HepG2 (cell line): ENCODE data around the gene GNAI2. TPM values are rescaled to one million over a fixed set of nuclear protein-coding genes. Genes with fewer than 3 reads are reported as not detected.
A peak's percentile ranks its signal among the peaks of the same experiment; 100 is the strongest.

Experiments
- AGO1 ChIP-seq: fragments of 200-400 bp; formaldehyde crosslinking; IDR thresholded peaks from 2 replicates; pipeline ENCODE4 v1.6.1; 2017; ENCODE audit warnings: mild to moderate bottlenecking, low read depth, low read length, moderate library complexity; ENCODE audit not compliant: poor library complexity, severe bottlenecking
- CBX5 ChIP-seq: sonication (generic); formaldehyde crosslinking; IDR thresholded peaks from 2 replicates; pipeline ENCODE4 v1.4.0; 2020; ENCODE audit warnings: missing genetic modification reagents, borderline replicate concordance
- CEBPG ChIP-seq: IDR thresholded peaks from 2 replicates; pipeline ENCODE4 v1.6.1; 2016
- FOXC1 ChIP-seq: sonication (generic); formaldehyde crosslinking; IDR thresholded peaks from 2 replicates; pipeline ENCODE4 v1.8.0; 2022; ENCODE audit warnings: mild to moderate bottlenecking, missing genetic modification reagents, borderline replicate concordance
- GFI1 ChIP-seq: sonication (generic); formaldehyde crosslinking; IDR thresholded peaks from 2 replicates; pipeline ENCODE4 v1.5.0; 2020; ENCODE audit warnings: missing genetic modification reagents, mild to moderate bottlenecking, borderline replicate concordance
- GZF1 ChIP-seq: sonication (generic); formaldehyde crosslinking; IDR thresholded peaks from 2 replicates; pipeline ENCODE4 v1.5.1; 2020; ENCODE audit warnings: mild to moderate bottlenecking, missing genetic modification reagents
- HNRNPK ChIP-seq: fragments of 200-400 bp; formaldehyde crosslinking; IDR thresholded peaks from 2 replicates; pipeline ENCODE4 v1.6.1; 2018; ENCODE audit warnings: low read length, low read depth, moderate library complexity, mild to moderate bottlenecking; ENCODE audit not compliant: poor library complexity, severe bottlenecking
- KAT8 ChIP-seq: IDR thresholded peaks from 2 replicates; pipeline ENCODE4 v1.6.1; 2016; ENCODE audit warnings: missing genetic modification reagents, missing compliant biosample characterization
- SETDB1 ChIP-seq: sonication (generic); formaldehyde crosslinking; IDR thresholded peaks from 2 replicates; pipeline ENCODE4 v1.5.1; 2020; ENCODE audit warnings: missing genetic modification reagents, mild to moderate bottlenecking, borderline replicate concordance
- SMC3 ChIP-seq: IDR thresholded peaks from 2 replicates; pipeline ENCODE4 v1.6.1; 2011; ENCODE audit warnings: low read length, improper control_type of control experiment
- U2AF1 ChIP-seq: fragments of 200-400 bp; formaldehyde crosslinking; optimal IDR thresholded peaks from 2 replicates; pipeline ENCODE3; 2017; ENCODE audit warnings: mild to moderate bottlenecking, low read depth, low read length
- ZNF430 ChIP-seq: sonication (generic); formaldehyde crosslinking; IDR thresholded peaks from 2 replicates; pipeline ENCODE4 v1.9.0; 2021; ENCODE audit warnings: mild to moderate bottlenecking, missing genetic modification reagents
- ZNF674 ChIP-seq: sonication (generic); formaldehyde crosslinking; IDR thresholded peaks from 2 replicates; pipeline ENCODE4 v1.5.0; 2020; ENCODE audit warnings: low read depth, mild to moderate bottlenecking, missing genetic modification reagents
- ZNF724P ChIP-seq: sonication (generic); formaldehyde crosslinking; IDR thresholded peaks from 2 replicates; pipeline ENCODE4 v1.8.0; 2022; ENCODE audit warnings: missing genetic modification reagents, borderline replicate concordance
- ZNF772 ChIP-seq: sonication (generic); formaldehyde crosslinking; IDR thresholded peaks from 2 replicates; pipeline ENCODE4 v1.5.0; 2020; ENCODE audit warnings: mild to moderate bottlenecking, missing genetic modification reagents
- ZNF816 ChIP-seq: sonication (generic); formaldehyde crosslinking; IDR thresholded peaks from 2 replicates; pipeline ENCODE4 v1.8.0; 2022; ENCODE audit warnings: missing genetic modification reagents, mild to moderate bottlenecking, borderline replicate concordance
- polyA plus RNA-seq, 8 experiments: library from polyadenylated mRNA; depleted of rRNA in 3 of 8; stranded (reverse) in 7 of 8; unstranded in 1 of 8; fragments of >200 nt; fragmentation: Illumina TruSeq in 4 of 8; extraction: Trizol in 4 of 8; gene quantifications; 2 replicates each; pipeline versions ENCODE4 v1.2.1 to v1.2.3, GENCODE V29; 2011 to 2016; ENCODE audit warnings: low read depth in 4 of 8, missing spikeins in 1 of 8, mixed read lengths in 1 of 8; ENCODE audit not compliant: insufficient read depth in 1 of 8
- total RNA-seq, 5 experiments: library from RNA; depleted of rRNA; stranded (reverse); fragments of >200 nt; fragmentation: Illumina TruSeq; extraction: Trizol; gene quantifications; 2 replicates each; pipeline ENCODE4 v1.2.3, GENCODE V29; 2016; ENCODE audit warnings: low read depth in 1 of 5
- TF ChIP-seq, protein P1 (sequence below), 2 experiments: fragments of 450-650 bp in 1 of 2; sonication (generic) in 1 of 2; formaldehyde crosslinking; IDR thresholded peaks; 2 replicates each; pipeline versions ENCODE4 v1.5.0 to v1.8.0; 2020 to 2022; ENCODE audit warnings: mild to moderate bottlenecking in 1 of 2, missing genetic modification reagents in 1 of 2
- TF ChIP-seq, protein P2 (sequence below), 2 experiments: sonication (generic) in 1 of 2; formaldehyde crosslinking in 1 of 2; IDR thresholded peaks; 2 replicates each; pipeline versions ENCODE4 v1.6.1 to v1.9.0; 2014 to 2022; ENCODE audit warnings: antibody characterized with exemption in 1 of 2, borderline replicate concordance in 1 of 2, inconsistent platforms in 1 of 2, low read depth in 1 of 2, missing genetic modification reagents in 1 of 2
- TF ChIP-seq, protein P3 (sequence below): sonication (generic); formaldehyde crosslinking; IDR thresholded peaks from 2 replicates; pipeline ENCODE4 v1.5.0; 2020; ENCODE audit warnings: mild to moderate bottlenecking, missing genetic modification reagents, borderline replicate concordance

The GNAI2 gene
- total and polyA plus RNA-seq, 2 of the 13 experiments (the other 11 are each of a cell fraction or from before 2014, with no cell fraction given): 51.1 to 66.2 TPM

DNA sequence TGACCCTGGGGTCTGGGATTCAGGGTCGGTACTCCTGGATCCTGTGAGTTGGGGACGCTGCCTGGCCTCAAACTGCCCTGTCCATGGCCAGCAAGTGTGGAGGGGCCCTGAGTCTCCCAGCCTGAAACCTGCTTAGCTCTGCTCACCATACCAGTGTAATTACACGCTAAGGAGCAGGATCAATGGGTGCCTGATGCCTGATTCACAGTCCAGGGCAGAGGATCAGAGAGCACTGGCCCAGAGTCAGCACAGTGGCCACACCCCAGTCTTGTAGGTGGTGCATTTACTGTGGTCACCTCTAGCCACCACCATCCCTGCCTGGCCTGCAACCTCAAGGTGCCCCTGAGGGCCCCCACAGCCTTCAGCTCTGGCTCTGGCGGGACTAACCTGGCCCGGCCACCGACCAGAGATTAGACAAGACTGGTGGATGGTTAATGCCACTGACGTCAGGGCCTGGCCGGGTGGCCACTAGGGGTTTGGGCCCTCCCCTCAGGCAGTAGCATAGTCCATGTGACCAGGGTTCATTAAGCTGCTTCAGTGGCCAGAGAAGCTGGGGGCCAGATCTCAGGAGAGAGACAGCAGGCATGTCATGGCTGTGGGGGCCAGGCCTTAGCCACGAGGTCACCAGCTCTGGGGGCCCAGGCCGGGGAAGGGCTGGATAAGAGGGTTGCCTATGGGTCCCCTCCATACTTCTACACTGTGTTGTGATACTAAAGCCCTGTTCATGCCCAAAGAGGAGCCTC is 34.3 kb upstream of the GNAI2 start (continued):
- TF ChIP-seq AGO1 (no peak), KAT8 (CRISPR knock-in tag) (peak; percentile 37; the same call in 1 of the 2 replicates), SMC3 (no peak; the same call in 1 of the 2 replicates), GFI1 (CRISPR knock-in tag) (no peak), ZNF430 (no peak), ZNF816 (CRISPR knock-in tag) (no peak), ZNF724P (CRISPR knock-in tag) (no peak), ZNF674 (CRISPR knock-in tag) (no peak), CEBPG (CRISPR knock-in tag) (no peak), FOXC1 (CRISPR knock-in tag) (no peak), CBX5 (CRISPR knock-in tag) (no peak; the same call in 1 of the 2 replicates), U2AF1 (no peak), ZNF772 (CRISPR knock-in tag) (peak; percentile 75; the same call in 1 of the 2 replicates), HNRNPK (no peak), GZF1 (CRISPR knock-in tag) (no peak), SETDB1 (CRISPR knock-in tag) (no peak)
- TF ChIP-seq, protein P1, sequence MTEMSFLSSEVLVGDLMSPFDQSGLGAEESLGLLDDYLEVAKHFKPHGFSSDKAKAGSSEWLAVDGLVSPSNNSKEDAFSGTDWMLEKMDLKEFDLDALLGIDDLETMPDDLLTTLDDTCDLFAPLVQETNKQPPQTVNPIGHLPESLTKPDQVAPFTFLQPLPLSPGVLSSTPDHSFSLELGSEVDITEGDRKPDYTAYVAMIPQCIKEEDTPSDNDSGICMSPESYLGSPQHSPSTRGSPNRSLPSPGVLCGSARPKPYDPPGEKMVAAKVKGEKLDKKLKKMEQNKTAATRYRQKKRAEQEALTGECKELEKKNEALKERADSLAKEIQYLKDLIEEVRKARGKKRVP (CRISPR knock-in tag; IDR thresholded peaks at IDR 0.05): no peak
- TF ChIP-seq, protein P2, sequence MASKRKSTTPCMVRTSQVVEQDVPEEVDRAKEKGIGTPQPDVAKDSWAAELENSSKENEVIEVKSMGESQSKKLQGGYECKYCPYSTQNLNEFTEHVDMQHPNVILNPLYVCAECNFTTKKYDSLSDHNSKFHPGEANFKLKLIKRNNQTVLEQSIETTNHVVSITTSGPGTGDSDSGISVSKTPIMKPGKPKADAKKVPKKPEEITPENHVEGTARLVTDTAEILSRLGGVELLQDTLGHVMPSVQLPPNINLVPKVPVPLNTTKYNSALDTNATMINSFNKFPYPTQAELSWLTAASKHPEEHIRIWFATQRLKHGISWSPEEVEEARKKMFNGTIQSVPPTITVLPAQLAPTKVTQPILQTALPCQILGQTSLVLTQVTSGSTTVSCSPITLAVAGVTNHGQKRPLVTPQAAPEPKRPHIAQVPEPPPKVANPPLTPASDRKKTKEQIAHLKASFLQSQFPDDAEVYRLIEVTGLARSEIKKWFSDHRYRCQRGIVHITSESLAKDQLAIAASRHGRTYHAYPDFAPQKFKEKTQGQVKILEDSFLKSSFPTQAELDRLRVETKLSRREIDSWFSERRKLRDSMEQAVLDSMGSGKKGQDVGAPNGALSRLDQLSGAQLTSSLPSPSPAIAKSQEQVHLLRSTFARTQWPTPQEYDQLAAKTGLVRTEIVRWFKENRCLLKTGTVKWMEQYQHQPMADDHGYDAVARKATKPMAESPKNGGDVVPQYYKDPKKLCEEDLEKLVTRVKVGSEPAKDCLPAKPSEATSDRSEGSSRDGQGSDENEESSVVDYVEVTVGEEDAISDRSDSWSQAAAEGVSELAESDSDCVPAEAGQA (IDR thresholded peaks at IDR 0.05; ENCODE audit: low read depth): no peak
- TF ChIP-seq, protein P2 (CRISPR knock-in tag; IDR thresholded peaks at IDR 0.05; ENCODE audit: borderline replicate concordance): 0 out of 2 replicates have a peak, but pooled peaks have one; percentile 10
- TF ChIP-seq, protein P3, sequence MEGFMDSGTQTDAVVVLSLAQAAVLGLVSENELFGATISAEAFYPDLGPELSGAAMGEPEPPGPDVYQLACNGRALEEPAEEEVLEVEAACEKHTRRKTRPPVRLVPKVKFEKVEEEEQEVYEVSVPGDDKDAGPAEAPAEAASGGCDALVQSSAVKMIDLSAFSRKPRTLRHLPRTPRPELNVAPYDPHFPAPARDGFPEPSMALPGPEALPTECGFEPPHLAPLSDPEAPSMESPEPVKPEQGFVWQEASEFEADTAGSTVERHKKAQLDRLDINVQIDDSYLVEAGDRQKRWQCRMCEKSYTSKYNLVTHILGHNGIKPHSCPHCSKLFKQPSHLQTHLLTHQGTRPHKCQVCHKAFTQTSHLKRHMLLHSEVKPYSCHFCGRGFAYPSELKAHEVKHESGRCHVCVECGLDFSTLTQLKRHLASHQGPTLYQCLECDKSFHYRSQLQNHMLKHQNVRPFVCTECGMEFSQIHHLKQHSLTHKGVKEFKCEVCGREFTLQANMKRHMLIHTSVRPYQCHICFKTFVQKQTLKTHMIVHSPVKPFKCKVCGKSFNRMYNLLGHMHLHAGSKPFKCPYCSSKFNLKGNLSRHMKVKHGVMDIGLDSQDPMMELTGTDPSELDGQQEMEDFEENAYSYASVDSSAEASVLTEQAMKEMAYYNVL (CRISPR knock-in tag): peak; percentile 8; the same call in 1 of the 2 replicates
